NB4 (cell line): Measurements from ENCODE around the gene BMPER.

Source experiments
- POLR2A ChIP-seq: IDR thresholded peaks from 2 replicates; pipeline ENCODE4 v1.6.1; 2011; ENCODE audit warnings: mild to moderate bottlenecking; ENCODE audit not compliant: insufficient read length; ENCODE audit errors: extremely low read depth
- TF ChIP-seq, protein P1 (sequence below): IDR thresholded peaks from 2 replicates; pipeline ENCODE4 v1.6.1; 2011; ENCODE audit warnings: low read depth, low read length
- TF ChIP-seq, protein P2 (sequence below): IDR thresholded peaks from one replicate; pipeline ENCODE4 v1.5.1; 2012; ENCODE audit warnings: low read depth, low read length

DNA sequence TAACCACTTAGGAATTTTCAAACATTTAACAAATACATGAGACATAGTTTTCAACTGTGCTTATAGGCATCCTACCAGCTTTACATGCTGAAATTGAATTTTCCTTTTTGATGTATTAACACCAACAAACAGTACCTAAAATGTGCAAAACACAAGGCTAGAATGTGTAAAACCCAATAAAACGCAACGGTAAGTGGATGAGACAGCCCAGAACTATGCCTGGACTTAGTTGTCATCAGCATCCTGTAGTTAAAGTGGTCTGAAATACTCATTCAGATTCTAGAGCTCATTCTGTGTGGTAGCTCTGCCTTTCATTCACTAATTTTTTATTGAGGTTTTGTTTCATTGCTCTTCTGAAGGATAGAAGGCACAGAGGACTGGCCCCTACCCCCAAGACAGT, 137.1 kb downstream of the BMPER start:
- TF ChIP-seq, protein P1, sequence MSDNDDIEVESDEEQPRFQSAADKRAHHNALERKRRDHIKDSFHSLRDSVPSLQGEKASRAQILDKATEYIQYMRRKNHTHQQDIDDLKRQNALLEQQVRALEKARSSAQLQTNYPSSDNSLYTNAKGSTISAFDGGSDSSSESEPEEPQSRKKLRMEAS, result no peak
- TF ChIP-seq, protein P2, sequence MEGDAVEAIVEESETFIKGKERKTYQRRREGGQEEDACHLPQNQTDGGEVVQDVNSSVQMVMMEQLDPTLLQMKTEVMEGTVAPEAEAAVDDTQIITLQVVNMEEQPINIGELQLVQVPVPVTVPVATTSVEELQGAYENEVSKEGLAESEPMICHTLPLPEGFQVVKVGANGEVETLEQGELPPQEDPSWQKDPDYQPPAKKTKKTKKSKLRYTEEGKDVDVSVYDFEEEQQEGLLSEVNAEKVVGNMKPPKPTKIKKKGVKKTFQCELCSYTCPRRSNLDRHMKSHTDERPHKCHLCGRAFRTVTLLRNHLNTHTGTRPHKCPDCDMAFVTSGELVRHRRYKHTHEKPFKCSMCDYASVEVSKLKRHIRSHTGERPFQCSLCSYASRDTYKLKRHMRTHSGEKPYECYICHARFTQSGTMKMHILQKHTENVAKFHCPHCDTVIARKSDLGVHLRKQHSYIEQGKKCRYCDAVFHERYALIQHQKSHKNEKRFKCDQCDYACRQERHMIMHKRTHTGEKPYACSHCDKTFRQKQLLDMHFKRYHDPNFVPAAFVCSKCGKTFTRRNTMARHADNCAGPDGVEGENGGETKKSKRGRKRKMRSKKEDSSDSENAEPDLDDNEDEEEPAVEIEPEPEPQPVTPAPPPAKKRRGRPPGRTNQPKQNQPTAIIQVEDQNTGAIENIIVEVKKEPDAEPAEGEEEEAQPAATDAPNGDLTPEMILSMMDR, result no peak
- no peak for TF ChIP-seq POLR2A
